ENCODE data around the gene KCNK16.

KCNK16 gene

DNA sequence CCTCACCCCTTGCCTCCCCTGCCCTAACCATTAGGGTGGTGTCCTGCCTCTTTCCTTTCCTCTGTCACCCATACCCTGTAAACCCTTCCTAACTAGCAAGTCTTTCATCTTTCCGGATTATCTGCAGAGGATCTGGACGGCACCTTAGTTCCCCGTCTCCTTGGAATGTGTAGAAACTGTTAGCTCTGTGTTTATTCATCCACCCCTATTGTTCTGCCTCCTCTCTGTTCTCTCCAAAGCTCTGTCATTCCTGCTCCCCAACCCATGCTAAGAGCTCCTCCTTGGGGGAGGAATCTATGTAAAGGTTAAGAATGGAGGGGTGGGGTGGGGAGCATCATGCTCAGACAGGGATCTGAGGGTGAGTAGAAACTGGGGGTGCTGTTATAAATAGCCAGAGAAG is 53.8 kb downstream of the KCNK16 start:
- DNase-seq (ENCODE audit: low read depth), result no peak
- no peak overlapping the region for H3K4me3 ChIP-seq (ENCODE audit: low read length)
- TF ChIP-seq, protein P1, sequence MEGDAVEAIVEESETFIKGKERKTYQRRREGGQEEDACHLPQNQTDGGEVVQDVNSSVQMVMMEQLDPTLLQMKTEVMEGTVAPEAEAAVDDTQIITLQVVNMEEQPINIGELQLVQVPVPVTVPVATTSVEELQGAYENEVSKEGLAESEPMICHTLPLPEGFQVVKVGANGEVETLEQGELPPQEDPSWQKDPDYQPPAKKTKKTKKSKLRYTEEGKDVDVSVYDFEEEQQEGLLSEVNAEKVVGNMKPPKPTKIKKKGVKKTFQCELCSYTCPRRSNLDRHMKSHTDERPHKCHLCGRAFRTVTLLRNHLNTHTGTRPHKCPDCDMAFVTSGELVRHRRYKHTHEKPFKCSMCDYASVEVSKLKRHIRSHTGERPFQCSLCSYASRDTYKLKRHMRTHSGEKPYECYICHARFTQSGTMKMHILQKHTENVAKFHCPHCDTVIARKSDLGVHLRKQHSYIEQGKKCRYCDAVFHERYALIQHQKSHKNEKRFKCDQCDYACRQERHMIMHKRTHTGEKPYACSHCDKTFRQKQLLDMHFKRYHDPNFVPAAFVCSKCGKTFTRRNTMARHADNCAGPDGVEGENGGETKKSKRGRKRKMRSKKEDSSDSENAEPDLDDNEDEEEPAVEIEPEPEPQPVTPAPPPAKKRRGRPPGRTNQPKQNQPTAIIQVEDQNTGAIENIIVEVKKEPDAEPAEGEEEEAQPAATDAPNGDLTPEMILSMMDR (conservative IDR thresholded peaks at IDR 0.05; ENCODE audit: low read length), result no peak

- DNase-seq (ENCODE audit: low read depth), result no peak
- TF ChIP-seq, protein P1 (conservative IDR thresholded peaks at IDR 0.05; ENCODE audit: low read length), result no peak
- no peak overlapping the region for H3K4me3 ChIP-seq (ENCODE audit: low read length)
These were observed 54.3 kb downstream of the KCNK16 start for GRCh38 chr6:39268171-39268570.

- TF ChIP-seq, protein P1 (conservative IDR thresholded peaks at IDR 0.05; ENCODE audit: low read length), result no peak
- H3K4me3 ChIP-seq (ENCODE audit: low read length), result no peak overlapping the region
- no peak for DNase-seq (ENCODE audit: low read depth)
These were observed 55.6 kb downstream of the KCNK16 start for GRCh38 chr6:39266782-39267355.

GRCh38 chr6:39266375-39266774 is 56.1 kb downstream of the KCNK16 start:
- TF ChIP-seq, protein P1 (conservative IDR thresholded peaks at IDR 0.05; ENCODE audit: low read length), result no peak
- no peak overlapping the region for H3K4me3 ChIP-seq (ENCODE audit: low read length)
- no peak for DNase-seq (ENCODE audit: low read depth)
